ENCODE measurements around the gene SLC25A47.
"Not testable (repeated sequence)": the region's sequence is repeated elsewhere in the genome, so short reads cannot be mapped to it uniquely, and the experiment has no call there.

The SLC25A47 gene

GRCh38 chr14:100288382-100289185, 34.6 kb upstream of the SLC25A47 start:
- intact Hi-C loops (cut with DNase I), result loop anchor here (5.0 kb wide), 1 partner anchor 46 kb away; no protein-coding TSS in a partner anchor
- peak in 3 of 42 donors; percentile 5 to 32 (median 13) for DNase-seq

- DNase-seq, result peak in 6 of 42 donors; percentile 1 to 39 (median 19)
- intact Hi-C loops (cut with DNase I), result loop anchor here (5.0 kb wide), 1 partner anchor 48 kb away; no protein-coding TSS in a partner anchor
Measured at GRCh38 chr14:100289916-100290606, 33.1 kb upstream of the SLC25A47 start.

GRCh38 chr14:100290607-100291304, 32.4 kb upstream of the SLC25A47 start:
- intact Hi-C loops (cut with DNase I), result no loop called here
- DNase-seq, result peak in 10 of 42 donors; percentile 1 to 37 (median 16)

- intact Hi-C loops (cut with DNase I), result no loop called here
- DNase-seq, result peak in 7 of 42 donors; percentile 1 to 34 (median 10)
Measured at GRCh38 chr14:100291305-100292075, 31.6 kb upstream of the SLC25A47 start.

GRCh38 chr14:100292301-100292775, 30.8 kb upstream of the SLC25A47 start:
- peak in 7 of 42 donors; percentile 0 to 35 (median 13) for DNase-seq
- intact Hi-C loops (cut with DNase I), result no loop called here

- DNase-seq, result peak in 10 of 42 donors; percentile 0 to 40 (median 14)
- intact Hi-C loops (cut with DNase I), result no loop called here
Measured at GRCh38 chr14:100292776-100293461, 30.2 kb upstream of the SLC25A47 start.

GRCh38 chr14:100293497-100294212, 29.5 kb upstream of the SLC25A47 start:
- peak in 5 of 42 donors; percentile 10 to 24 (median 12) for DNase-seq
- intact Hi-C loops (cut with DNase I), result no loop called here

- intact Hi-C loops (cut with DNase I), result no loop called here
- DNase-seq, result peak in 7 of 42 donors; percentile 1 to 30 (median 17)
Measured at GRCh38 chr14:100294213-100294962, 28.8 kb upstream of the SLC25A47 start.

- intact Hi-C loops (cut with DNase I), result no loop called here
Measured at GRCh38 chr14:100294963-100295330, 28.2 kb upstream of the SLC25A47 start.

GRCh38 chr14:100295376-100296105, 27.6 kb upstream of the SLC25A47 start:
- intact Hi-C loops (cut with DNase I), result no loop called here
- peak in 2 of 42 donors; percentile 8 to 11 for DNase-seq

More at GRCh38 chr14:100294963-100295330, 28.2 kb upstream of the SLC25A47 start:
- peak in 3 of 42 donors; percentile 0 to 16 (median 13) for DNase-seq

- peak in 1 of 42 donors; percentile 22 for DNase-seq
- intact Hi-C loops (cut with DNase I), result no loop called here
Measured at GRCh38 chr14:100296106-100296651, 27.0 kb upstream of the SLC25A47 start.

- intact Hi-C loops (cut with DNase I), result not testable (repeated sequence)
- DNase-seq, result peak in 1 of 42 donors; percentile 17
Measured at GRCh38 chr14:100296729-100297128, 26.4 kb upstream of the SLC25A47 start.

- intact Hi-C loops (cut with DNase I), result no loop called here
- peak in 41 of 42 donors; percentile 40 to 86 (median 68) for DNase-seq
Measured at GRCh38 chr14:100297320-100298300, 25.5 kb upstream of the SLC25A47 start.

GRCh38 chr14:100298551-100299237, 24.4 kb upstream of the SLC25A47 start:
- DNase-seq, result no peak
- intact Hi-C loops (cut with DNase I), result no loop called here

Data from head of caudate nucleus (tissue), 42 donors.